Keratinocyte (primary cell): ENCODE data around the gene SERGEF. TPM values are rescaled to one million over a fixed set of nuclear protein-coding genes. Genes with fewer than 3 reads are reported as not detected.

Experiments
- DNase-seq: peaks from one replicate; pipeline ENCODE4 v3.0.0-alpha.2; 2011; ENCODE audit warnings: low read depth, missing footprints, low spot score
- FAIRE-seq: peaks from 2 replicates; lab custom pipeline; 2011; peaks lifted over from hg19 to GRCh38; lab: Jason Lieb, UNC
- H2AFZ ChIP-seq: 2 replicates; pipeline ENCODE4 v1.6.0; 2012; ENCODE audit warnings: low read length, control low read depth, inconsistent platforms; ENCODE audit not compliant: control insufficient read depth
- H3K27ac ChIP-seq: 2 replicates; pipeline ENCODE4 v1.5.1; 2011; ENCODE audit warnings: low read length; ENCODE audit not compliant: control insufficient read depth, insufficient read depth
- H3K27me3 ChIP-seq: 3 replicates; pipeline ENCODE4 v1.6.0; 2011; ENCODE audit warnings: low read length; ENCODE audit not compliant: control insufficient read depth, insufficient read depth; ENCODE audit errors: extremely low read depth
- H3K36me3 ChIP-seq, 2 experiments: 2 replicates in 1 of 2; 3 replicates in 1 of 2; pipeline ENCODE4 v1.5.1; 2011; ENCODE audit warnings: low read length in 2 of 2, mild to moderate bottlenecking in 1 of 2; ENCODE audit not compliant: control insufficient read depth in 2 of 2, insufficient read depth in 2 of 2; ENCODE audit errors: extremely low read depth in 1 of 2
- H3K4me1 ChIP-seq: 3 replicates; pipeline ENCODE4 v1.5.1; 2011; ENCODE audit warnings: low read length; ENCODE audit not compliant: control insufficient read depth, insufficient read depth; ENCODE audit errors: extremely low read depth
- H3K4me2 ChIP-seq: 3 replicates; pipeline ENCODE4 v1.6.0; 2011; ENCODE audit warnings: low read depth, low read length; ENCODE audit not compliant: control insufficient read depth, insufficient read depth; ENCODE audit errors: extremely low read depth
- H3K4me3 ChIP-seq, 3 experiments: fragments of 200-600 bp in 1 of 3; sonication (generic) in 1 of 3; 2 replicates in 2 of 3; 3 replicates in 1 of 3; pipeline ENCODE4 v1.5.1; 2011 to 2016; ENCODE audit warnings: low read length in 3 of 3, mild to moderate bottlenecking in 3 of 3, control low read depth in 2 of 3, inconsistent platforms in 1 of 3, low read depth in 1 of 3, mixed read lengths in 1 of 3, mixed run types in 1 of 3, moderate library complexity in 1 of 3; ENCODE audit not compliant: control insufficient read depth in 2 of 3, insufficient read depth in 2 of 3; ENCODE audit errors: extremely low read depth in 1 of 3
- H3K79me2 ChIP-seq: 2 replicates; pipeline ENCODE4 v1.6.0; 2012; ENCODE audit warnings: low read length; ENCODE audit not compliant: control insufficient read depth, insufficient read depth
- H3K9ac ChIP-seq: 3 replicates; pipeline ENCODE4 v1.6.0; 2011; ENCODE audit warnings: low read length; ENCODE audit not compliant: control insufficient read depth, insufficient read depth; ENCODE audit errors: extremely low read depth
- H3K9me1 ChIP-seq: 3 replicates; pipeline ENCODE4 v1.6.0; 2011; ENCODE audit warnings: low read length; ENCODE audit not compliant: control insufficient read depth, insufficient read depth; ENCODE audit errors: extremely low read depth
- H3K9me3 ChIP-seq: 2 replicates; pipeline ENCODE4 v1.5.1; 2012; ENCODE audit warnings: low read depth, low read length; ENCODE audit not compliant: control insufficient read depth
- H4K20me1 ChIP-seq: 3 replicates; pipeline ENCODE4 v1.6.0; 2011; ENCODE audit warnings: low read length; ENCODE audit not compliant: control insufficient read depth, insufficient read depth; ENCODE audit errors: extremely low read depth
- CTCF ChIP-seq, 3 experiments: IDR thresholded peaks in 1 of 3; conservative IDR thresholded peaks in 1 of 3; optimal IDR thresholded peaks in 1 of 3; 2 replicates in 2 of 3; 3 replicates in 1 of 3; pipeline versions ENCODE3 to v1.5.1; 2011; ENCODE audit warnings: low read length in 3 of 3, mild to moderate bottlenecking in 3 of 3, moderate library complexity in 2 of 3, control low read depth in 1 of 3, inconsistent platforms in 1 of 3; ENCODE audit not compliant: insufficient read depth in 2 of 3; ENCODE audit errors: extremely low read depth in 1 of 3
- EZH2 ChIP-seq: IDR thresholded peaks from one replicate; pipeline ENCODE4 v1.6.1; 2012; ENCODE audit warnings: inconsistent platforms, mild to moderate bottlenecking, low read length, moderate library complexity
- dilution Hi-C: fragments of 300-500 bp; cut with MboI; formaldehyde crosslinking; loops from one replicate; pipeline ENCODE4 v1.7.0; 2020; ENCODE audit warnings: low sequenced_read_pairs; ENCODE audit not compliant: extremely low pct_ligation_motif_present
- polyA plus RNA-seq, 5 experiments: library from polyadenylated mRNA; depleted of rRNA in 3 of 5; stranded (reverse) in 3 of 5; stranded (forward) in 1 of 5; unstranded in 1 of 5; fragments of >200 nt; gene quantifications; 1 replicate in 1 of 5; 2 replicates in 3 of 5; 3 replicates in 1 of 5; pipeline versions ENCODE4 v1.2.1 to v1.2.3, GENCODE V29; 2011 to 2012; ENCODE audit warnings: missing spikeins in 2 of 5, low read depth in 1 of 5, low replicate concordance in 1 of 5

Gene SERGEF
- polyA plus RNA-seq, 1 donor (not counting 4 experiments of a cell fraction or from before 2014, with no cell fraction given): 15.6 TPM

- Histone ChIP-seq H3K4me3 (no peak overlapping the region), H3K4me2 (no peak overlapping the region), H2AFZ (no peak overlapping the region), H3K9ac (no peak overlapping the region), H3K4me1 (no peaks in the 10 kb centered on the region), H3K27ac (no peak overlapping the region), H3K36me3 (no peaks in the 10 kb centered on the region), H3K9me1 (no peaks in the 10 kb centered on the region), H3K79me2 (no peaks in the 10 kb centered on the region), H4K20me1 (no peaks in the 10 kb centered on the region), H3K27me3 (no peaks in the 10 kb centered on the region), H3K9me3 (no peaks in the 10 kb centered on the region)
- no peak for DNase-seq
- dilution Hi-C loops: no loop called here
- TF ChIP-seq CTCF (optimal IDR thresholded peaks at IDR 0.05 in 1 of 3, IDR thresholded peaks at IDR 0.05 in 1 of 3, conservative IDR thresholded peaks at IDR 0.05 in 1 of 3; ENCODE audit: extremely low read depth in 1 of 3, insufficient read depth in 2 of 3, low read length in 3 of 3) (no peak), EZH2 (no peak)
- FAIRE-seq: no peak
Measured at GRCh38 chr11:17883946-17884345, 128.9 kb downstream of the SERGEF start.

- dilution Hi-C loops: no loop called here
Measured at GRCh38 chr11:17883057-17883456, 129.8 kb downstream of the SERGEF start.

More at GRCh38 chr11:17883057-17883456, 129.8 kb downstream of the SERGEF start:
- Histone ChIP-seq H3K4me2 (no peak overlapping the region), H3K4me3 (no peak overlapping the region), H2AFZ (no peak overlapping the region), H3K9me1 (no peaks in the 10 kb centered on the region), H3K27me3 (no peaks in the 10 kb centered on the region), H3K27ac (no peak overlapping the region), H3K4me1 (no peaks in the 10 kb centered on the region), H3K9ac (no peak overlapping the region), H3K36me3 (no peaks in the 10 kb centered on the region), H3K79me2 (no peaks in the 10 kb centered on the region), H3K9me3 (no peaks in the 10 kb centered on the region), H4K20me1 (no peaks in the 10 kb centered on the region)
- DNase-seq (no peak), FAIRE-seq (no peak)
- TF ChIP-seq EZH2 (no peak), CTCF (optimal IDR thresholded peaks at IDR 0.05 in 1 of 3, IDR thresholded peaks at IDR 0.05 in 1 of 3, conservative IDR thresholded peaks at IDR 0.05 in 1 of 3; ENCODE audit: extremely low read depth in 1 of 3, insufficient read depth in 2 of 3, low read length in 3 of 3) (no peak)
